A673 (cell line): ENCODE measurements around the gene CAPZA2.
"Not testable (repeated sequence)": the region's sequence is repeated elsewhere in the genome, so short reads cannot be mapped to it uniquely, and the experiment has no call there.

ENCODE experiments used
- CTCF ChIP-seq: fragments of 300-800, 200-600 bp; sonication (generic); conservative IDR thresholded peaks from 2 replicates; pipeline ENCODE4 v1.5.1; 2017; ENCODE audit warnings: low read depth, mild to moderate bottlenecking, antibody characterized with exemption, low read length, moderate library complexity, mixed read lengths
- EZH2 ChIP-seq: fragments of 200-600 bp; sonication (generic); IDR thresholded peaks from 2 replicates; pipeline ENCODE4 v1.6.1; 2017; ENCODE audit warnings: borderline replicate concordance, low read depth, mild to moderate bottlenecking, mixed read lengths, antibody characterized with exemption, low read length; ENCODE audit not compliant: poor library complexity, severe bottlenecking

GRCh38 chr7:116813371-116813770, 49.0 kb upstream of the CAPZA2 start:
- not testable (repeated sequence) for TF ChIP-seq CTCF, EZH2
